Keratinocyte (primary cell): ENCODE measurements around the gene MYH10. TPM values are rescaled to one million over a fixed set of nuclear protein-coding genes. Genes with fewer than 3 reads are reported as not detected.

Experiments used
- DNase-seq: peaks from one replicate; pipeline ENCODE4 v3.0.0-alpha.2; 2011; ENCODE audit warnings: low read depth, missing footprints, low spot score
- FAIRE-seq: peaks from 2 replicates; lab custom pipeline; 2011; peaks lifted over from hg19 to GRCh38; lab: Jason Lieb, UNC
- H2AFZ ChIP-seq: 2 replicates; pipeline ENCODE4 v1.6.0; 2012; ENCODE audit warnings: low read length, control low read depth, inconsistent platforms; ENCODE audit not compliant: control insufficient read depth
- H3K27ac ChIP-seq: 2 replicates; pipeline ENCODE4 v1.5.1; 2011; ENCODE audit warnings: low read length; ENCODE audit not compliant: control insufficient read depth, insufficient read depth
- H3K27me3 ChIP-seq: 3 replicates; pipeline ENCODE4 v1.6.0; 2011; ENCODE audit warnings: low read length; ENCODE audit not compliant: control insufficient read depth, insufficient read depth; ENCODE audit errors: extremely low read depth
- H3K36me3 ChIP-seq, 2 experiments: 2 replicates in 1 of 2; 3 replicates in 1 of 2; pipeline ENCODE4 v1.5.1; 2011; ENCODE audit warnings: low read length in 2 of 2, mild to moderate bottlenecking in 1 of 2; ENCODE audit not compliant: control insufficient read depth in 2 of 2, insufficient read depth in 2 of 2; ENCODE audit errors: extremely low read depth in 1 of 2
- H3K4me1 ChIP-seq: 3 replicates; pipeline ENCODE4 v1.5.1; 2011; ENCODE audit warnings: low read length; ENCODE audit not compliant: control insufficient read depth, insufficient read depth; ENCODE audit errors: extremely low read depth
- H3K4me2 ChIP-seq: 3 replicates; pipeline ENCODE4 v1.6.0; 2011; ENCODE audit warnings: low read depth, low read length; ENCODE audit not compliant: control insufficient read depth, insufficient read depth; ENCODE audit errors: extremely low read depth
- H3K4me3 ChIP-seq, 3 experiments: fragments of 200-600 bp in 1 of 3; sonication (generic) in 1 of 3; 2 replicates in 2 of 3; 3 replicates in 1 of 3; pipeline ENCODE4 v1.5.1; 2011 to 2016; ENCODE audit warnings: low read length in 3 of 3, mild to moderate bottlenecking in 3 of 3, control low read depth in 2 of 3, inconsistent platforms in 1 of 3, low read depth in 1 of 3, mixed read lengths in 1 of 3, mixed run types in 1 of 3, moderate library complexity in 1 of 3; ENCODE audit not compliant: control insufficient read depth in 2 of 3, insufficient read depth in 2 of 3; ENCODE audit errors: extremely low read depth in 1 of 3
- H3K79me2 ChIP-seq: 2 replicates; pipeline ENCODE4 v1.6.0; 2012; ENCODE audit warnings: low read length; ENCODE audit not compliant: control insufficient read depth, insufficient read depth
- H3K9ac ChIP-seq: 3 replicates; pipeline ENCODE4 v1.6.0; 2011; ENCODE audit warnings: low read length; ENCODE audit not compliant: control insufficient read depth, insufficient read depth; ENCODE audit errors: extremely low read depth
- H3K9me1 ChIP-seq: 3 replicates; pipeline ENCODE4 v1.6.0; 2011; ENCODE audit warnings: low read length; ENCODE audit not compliant: control insufficient read depth, insufficient read depth; ENCODE audit errors: extremely low read depth
- H3K9me3 ChIP-seq: 2 replicates; pipeline ENCODE4 v1.5.1; 2012; ENCODE audit warnings: low read depth, low read length; ENCODE audit not compliant: control insufficient read depth
- H4K20me1 ChIP-seq: 3 replicates; pipeline ENCODE4 v1.6.0; 2011; ENCODE audit warnings: low read length; ENCODE audit not compliant: control insufficient read depth, insufficient read depth; ENCODE audit errors: extremely low read depth
- EZH2 ChIP-seq: IDR thresholded peaks from one replicate; pipeline ENCODE4 v1.6.1; 2012; ENCODE audit warnings: inconsistent platforms, mild to moderate bottlenecking, low read length, moderate library complexity
- dilution Hi-C: fragments of 300-500 bp; cut with MboI; formaldehyde crosslinking; loops from one replicate; pipeline ENCODE4 v1.7.0; 2020; ENCODE audit warnings: low sequenced_read_pairs; ENCODE audit not compliant: extremely low pct_ligation_motif_present
- polyA plus RNA-seq, 5 experiments: library from polyadenylated mRNA; depleted of rRNA in 3 of 5; stranded (reverse) in 3 of 5; stranded (forward) in 1 of 5; unstranded in 1 of 5; fragments of >200 nt; gene quantifications; 1 replicate in 1 of 5; 2 replicates in 3 of 5; 3 replicates in 1 of 5; pipeline versions ENCODE4 v1.2.1 to v1.2.3, GENCODE V29; 2011 to 2012; ENCODE audit warnings: missing spikeins in 2 of 5, low read depth in 1 of 5, low replicate concordance in 1 of 5
- TF ChIP-seq, protein P1 (sequence below), 3 experiments: IDR thresholded peaks in 1 of 3; conservative IDR thresholded peaks in 1 of 3; optimal IDR thresholded peaks in 1 of 3; 2 replicates in 2 of 3; 3 replicates in 1 of 3; pipeline versions ENCODE3 to v1.5.1; 2011; ENCODE audit warnings: low read length in 3 of 3, mild to moderate bottlenecking in 3 of 3, moderate library complexity in 2 of 3, control low read depth in 1 of 3, inconsistent platforms in 1 of 3; ENCODE audit not compliant: insufficient read depth in 2 of 3; ENCODE audit errors: extremely low read depth in 1 of 3

Gene MYH10
- polyA plus RNA-seq, 1 donor (not counting 4 experiments of a cell fraction or from before 2014, with no cell fraction given), result 21.2 TPM

DNA sequence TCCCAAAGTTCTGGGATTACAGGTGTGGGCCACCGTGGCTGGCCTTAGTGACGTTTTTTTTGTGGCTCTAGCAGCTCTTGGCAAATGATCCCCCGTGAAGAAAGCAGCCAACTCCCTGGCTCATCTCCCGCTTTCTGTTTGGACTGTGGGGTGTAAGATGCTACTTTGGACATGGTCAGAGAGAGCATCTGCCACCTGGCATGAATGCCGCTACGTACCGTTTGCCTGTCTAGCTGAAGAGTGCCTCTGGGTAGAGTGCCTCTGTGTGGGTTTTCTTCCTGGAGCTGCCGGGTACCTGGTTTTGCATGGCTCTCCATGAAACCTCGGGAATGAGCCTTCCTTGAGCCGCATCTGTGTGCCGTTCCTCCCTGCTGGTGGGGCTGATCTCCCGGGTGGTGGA is 160.6 kb downstream of the MYH10 start:
- Histone ChIP-seq H3K27ac (no peak overlapping the region), H3K79me2 (peaks cover 30% of the 10 kb centered on the region)
- dilution Hi-C loops, result no loop called here

GRCh38 chr17:8468980-8469379 is 161.5 kb downstream of the MYH10 start:
- H2AFZ ChIP-seq, result no peak overlapping the region
- H3K27ac ChIP-seq, result no peak overlapping the region
- no peak for TF ChIP-seq EZH2
- TF ChIP-seq, protein P1, sequence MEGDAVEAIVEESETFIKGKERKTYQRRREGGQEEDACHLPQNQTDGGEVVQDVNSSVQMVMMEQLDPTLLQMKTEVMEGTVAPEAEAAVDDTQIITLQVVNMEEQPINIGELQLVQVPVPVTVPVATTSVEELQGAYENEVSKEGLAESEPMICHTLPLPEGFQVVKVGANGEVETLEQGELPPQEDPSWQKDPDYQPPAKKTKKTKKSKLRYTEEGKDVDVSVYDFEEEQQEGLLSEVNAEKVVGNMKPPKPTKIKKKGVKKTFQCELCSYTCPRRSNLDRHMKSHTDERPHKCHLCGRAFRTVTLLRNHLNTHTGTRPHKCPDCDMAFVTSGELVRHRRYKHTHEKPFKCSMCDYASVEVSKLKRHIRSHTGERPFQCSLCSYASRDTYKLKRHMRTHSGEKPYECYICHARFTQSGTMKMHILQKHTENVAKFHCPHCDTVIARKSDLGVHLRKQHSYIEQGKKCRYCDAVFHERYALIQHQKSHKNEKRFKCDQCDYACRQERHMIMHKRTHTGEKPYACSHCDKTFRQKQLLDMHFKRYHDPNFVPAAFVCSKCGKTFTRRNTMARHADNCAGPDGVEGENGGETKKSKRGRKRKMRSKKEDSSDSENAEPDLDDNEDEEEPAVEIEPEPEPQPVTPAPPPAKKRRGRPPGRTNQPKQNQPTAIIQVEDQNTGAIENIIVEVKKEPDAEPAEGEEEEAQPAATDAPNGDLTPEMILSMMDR (optimal IDR thresholded peaks at IDR 0.05 in 1 of 3, IDR thresholded peaks at IDR 0.05 in 1 of 3, conservative IDR thresholded peaks at IDR 0.05 in 1 of 3; ENCODE audit: extremely low read depth in 1 of 3, insufficient read depth in 2 of 3, low read length in 3 of 3), result no peak
- H3K27me3 ChIP-seq, result no peaks in the 10 kb centered on the region
- H3K4me1 ChIP-seq, result peaks cover 23% of the 10 kb centered on the region
- H3K79me2 ChIP-seq, result peaks cover 39% of the 10 kb centered on the region
- no peak overlapping the region for H3K4me2 ChIP-seq
- peaks cover 17% of the 10 kb centered on the region for H4K20me1 ChIP-seq
- dilution Hi-C loops, result no loop called here
- no peak for DNase-seq
- H3K9ac ChIP-seq, result no peak overlapping the region
- H3K9me3 ChIP-seq, result no peaks in the 10 kb centered on the region
- no peak overlapping the region for H3K4me3 ChIP-seq
- peaks cover 3% of the 10 kb centered on the region for H3K9me1 ChIP-seq
- FAIRE-seq, result no peak
- H3K36me3 ChIP-seq, result peaks cover 36 to 38% of the 10 kb centered on the region in 2 experiments

More for the DNA sequence above, 160.6 kb downstream of the MYH10 start:
- Histone ChIP-seq H3K9me1 (no peaks in the 10 kb centered on the region), H2AFZ (no peak overlapping the region), H3K27me3 (no peaks in the 10 kb centered on the region), H3K36me3 (peaks cover 33 to 37% of the 10 kb centered on the region in 2 experiments), H3K4me2 (no peak overlapping the region), H3K4me3 (no peak overlapping the region), H3K4me1 (peaks cover 13% of the 10 kb centered on the region), H3K9ac (no peak overlapping the region), H3K9me3 (no peaks in the 10 kb centered on the region), H4K20me1 (peaks cover 9% of the 10 kb centered on the region)
- DNase-seq (no peak), FAIRE-seq (no peak)
- TF ChIP-seq EZH2, result no peak
- TF ChIP-seq, protein P1 (optimal IDR thresholded peaks at IDR 0.05 in 1 of 3, IDR thresholded peaks at IDR 0.05 in 1 of 3, conservative IDR thresholded peaks at IDR 0.05 in 1 of 3; ENCODE audit: extremely low read depth in 1 of 3, insufficient read depth in 2 of 3, low read length in 3 of 3), result no peak
